Measurements from ENCODE around the gene BLNK.
"Not testable (repeated sequence)": the region's sequence is repeated elsewhere in the genome, so short reads cannot be mapped to it uniquely, and the experiment has no call there.

BLNK gene

DNA sequence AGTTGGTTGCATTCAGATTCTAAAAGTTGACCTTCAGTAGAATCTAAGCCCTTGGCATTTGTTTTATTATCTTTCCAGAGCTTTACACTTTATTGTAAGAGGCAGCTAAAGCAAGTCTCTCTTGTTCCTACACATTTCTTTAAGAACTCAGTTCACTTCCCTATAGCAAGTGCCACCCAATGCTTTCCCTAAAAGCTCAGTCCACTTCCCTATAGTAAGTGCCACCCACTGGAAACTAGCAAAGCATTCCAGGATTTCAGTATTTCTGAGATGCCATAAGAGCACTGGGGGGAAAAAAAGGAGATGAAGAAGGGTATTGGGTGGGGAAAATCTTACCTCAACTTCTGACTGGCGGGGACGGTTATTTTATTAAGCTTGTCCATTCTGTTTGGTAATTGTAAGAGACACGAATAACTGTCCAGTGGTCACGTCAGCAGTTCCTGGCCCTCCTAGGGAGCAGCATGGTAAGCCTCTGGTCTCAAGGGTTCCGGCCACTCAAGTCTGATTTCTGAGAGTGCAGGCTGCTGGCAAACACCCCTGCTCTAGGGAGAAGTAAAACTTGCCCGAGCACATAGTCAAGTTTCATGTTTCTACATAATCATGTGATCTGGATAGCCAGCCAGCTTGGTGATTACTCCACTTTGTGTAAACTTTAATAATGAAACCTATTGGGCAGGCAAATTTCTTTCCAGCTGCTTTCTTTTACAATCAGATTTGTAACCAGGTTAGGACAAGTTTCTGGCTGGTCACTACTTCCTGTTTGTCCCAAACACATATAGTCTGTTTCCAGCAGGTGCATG, at the start of gene BLNK:
BLNK (minus strand) TSS at position 554 of the 800 bp plus-strand sequence; CDS start at position 383, 171 bp downstream.
- DNase-seq (ENCODE audit: low read depth in 2 of 2) = no peak

- DNase-seq (ENCODE audit: low read depth in 2 of 2) = no peak
Observed at GRCh38 chr10:96319754-96320474, 48.5 kb upstream of the BLNK start.

DNA sequence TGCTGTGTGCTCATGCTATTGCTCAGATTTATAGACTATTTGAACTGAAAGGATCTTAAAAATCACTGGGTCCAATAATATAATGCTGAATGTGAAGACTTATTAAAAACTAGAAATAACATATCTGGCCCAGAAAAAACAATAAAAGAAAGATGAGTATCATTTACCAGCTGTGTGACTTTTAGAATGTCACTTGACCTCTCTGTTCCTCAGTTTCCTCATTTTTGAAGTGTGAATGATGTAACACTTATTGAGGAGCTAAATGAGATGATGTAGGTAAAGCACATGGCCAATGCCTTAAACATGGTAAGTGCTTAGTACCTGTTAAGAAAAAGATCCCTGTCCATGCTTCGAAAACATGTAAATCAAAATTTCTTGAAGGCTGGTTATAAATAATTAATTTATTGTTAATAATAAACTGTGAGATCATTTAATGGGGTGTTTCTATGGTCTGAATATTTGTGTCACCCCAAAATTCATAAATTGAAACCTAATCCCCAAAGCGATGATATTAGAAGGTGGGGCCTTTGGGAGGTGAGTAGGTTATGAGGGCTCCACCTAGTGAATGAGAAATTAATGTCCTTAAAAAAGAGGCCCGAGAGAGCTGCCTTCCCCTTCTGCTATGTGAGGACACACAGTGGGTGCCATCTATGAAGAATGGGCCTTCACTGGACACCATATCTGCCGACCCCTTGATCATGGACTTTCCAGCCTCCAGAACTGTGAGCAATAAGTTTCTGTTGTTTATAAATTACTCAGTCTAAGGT, 45.9 kb upstream of the BLNK start:
- no peak for DNase-seq (ENCODE audit: low read depth in 2 of 2)

DNA sequence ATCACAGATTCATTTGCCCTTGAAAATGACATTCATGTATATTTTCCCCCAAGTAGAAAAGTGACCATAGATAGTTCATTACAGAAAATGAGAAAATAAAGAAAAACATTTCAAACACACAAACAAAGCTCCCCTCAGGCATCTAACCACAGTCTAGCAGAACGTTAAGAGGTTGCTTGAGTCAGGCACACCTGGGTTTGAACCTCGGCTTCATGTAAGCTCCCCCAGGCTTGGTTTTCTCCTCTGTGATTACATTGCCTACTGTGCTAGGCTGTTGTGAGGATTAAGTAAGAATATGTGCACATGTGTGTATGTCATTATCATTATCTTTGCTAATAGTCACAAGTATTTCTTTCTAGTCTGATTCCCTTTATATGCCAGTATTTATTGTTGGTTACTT, 42.0 kb upstream of the BLNK start:
- DNase-seq (ENCODE audit: low read depth in 2 of 2) = no peak

DNA sequence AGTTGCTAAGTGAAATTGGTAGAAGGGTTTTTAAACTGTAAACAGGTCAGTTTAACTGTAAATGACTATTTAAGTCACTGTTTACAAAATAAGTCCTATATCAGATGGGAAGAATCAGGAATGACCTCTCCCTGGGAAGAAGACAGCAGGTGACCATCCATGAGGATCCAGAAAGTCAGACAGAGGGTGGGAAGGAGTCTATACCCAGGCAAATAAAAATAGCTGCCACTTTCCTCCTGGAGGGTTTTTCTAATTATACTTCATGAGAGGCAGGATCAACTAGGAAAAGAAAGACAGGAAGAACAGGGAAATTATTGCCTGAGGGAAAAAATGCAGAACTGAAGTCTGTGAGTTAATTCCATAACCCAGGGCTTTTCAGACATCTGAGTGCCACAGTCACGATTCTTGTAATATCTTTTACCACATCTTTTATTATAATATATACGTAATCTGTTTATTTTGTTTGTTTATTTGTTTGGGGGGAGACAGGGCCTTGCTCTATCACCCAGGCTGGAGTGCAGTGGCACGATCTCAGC, 39.9 kb upstream of the BLNK start:
- no peak for DNase-seq (ENCODE audit: low read depth in 2 of 2)

- DNase-seq (ENCODE audit: low read depth in 2 of 2) = no peak
Observed at GRCh38 chr10:96310321-96310669, 38.9 kb upstream of the BLNK start.

DNA sequence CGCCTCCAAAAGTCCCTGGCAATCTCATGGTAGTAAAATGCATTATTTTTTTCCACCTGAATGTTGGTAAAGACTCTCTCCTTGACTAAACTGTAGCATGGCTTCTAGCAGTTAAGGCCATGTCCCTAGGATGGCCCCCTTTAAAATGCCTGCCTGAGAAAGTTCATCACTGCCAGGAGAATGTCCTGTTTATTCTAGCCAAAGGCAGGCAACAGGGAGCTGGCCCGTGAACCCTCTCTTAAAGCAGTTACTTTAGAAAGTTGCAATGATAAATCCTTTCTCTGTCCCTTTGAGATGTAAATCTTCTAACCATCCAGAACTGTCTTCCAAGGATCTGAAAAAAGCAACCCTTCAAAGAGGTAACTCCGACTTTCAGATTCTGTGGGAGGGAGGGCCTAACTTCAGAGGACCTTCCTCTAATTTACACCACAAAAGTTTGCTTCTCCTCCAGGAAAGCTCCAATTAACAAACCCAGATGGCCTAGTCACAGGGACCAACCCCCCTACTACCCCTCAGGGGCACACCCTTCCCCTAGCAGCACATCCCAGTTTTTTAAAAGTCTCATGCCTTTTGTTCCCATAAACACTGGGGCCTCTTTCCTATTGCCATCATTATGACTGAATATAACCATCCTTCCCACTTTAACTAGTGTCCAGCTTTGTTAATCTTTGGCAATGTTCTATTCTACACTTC, 38.4 kb upstream of the BLNK start:
- no peak for DNase-seq (ENCODE audit: low read depth in 2 of 2)

DNA sequence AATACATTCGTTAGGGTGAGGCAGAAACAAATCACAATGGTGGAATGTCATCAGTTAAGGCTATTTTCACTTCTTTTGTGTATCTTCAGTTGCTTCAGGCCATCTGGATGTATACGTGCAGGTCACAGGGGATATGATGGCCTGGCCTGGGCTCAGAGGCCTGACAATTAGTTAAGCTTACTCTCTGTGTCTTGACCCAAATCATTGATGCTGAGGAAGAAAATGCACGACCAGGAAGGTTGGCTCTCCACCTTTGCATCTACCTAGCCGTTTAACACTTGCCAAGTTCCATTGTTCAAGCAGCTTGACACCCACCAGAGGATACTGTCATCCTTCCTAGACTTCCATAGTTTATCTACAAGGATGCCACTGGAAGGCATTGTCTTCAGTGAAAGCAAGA, 37.5 kb upstream of the BLNK start:
- not testable (repeated sequence) for DNase-seq (ENCODE audit: low read depth in 2 of 2)

GRCh38 chr10:96306516-96306915, 35.1 kb upstream of the BLNK start:
- DNase-seq (ENCODE audit: low read depth in 2 of 2) = no peak

DNA sequence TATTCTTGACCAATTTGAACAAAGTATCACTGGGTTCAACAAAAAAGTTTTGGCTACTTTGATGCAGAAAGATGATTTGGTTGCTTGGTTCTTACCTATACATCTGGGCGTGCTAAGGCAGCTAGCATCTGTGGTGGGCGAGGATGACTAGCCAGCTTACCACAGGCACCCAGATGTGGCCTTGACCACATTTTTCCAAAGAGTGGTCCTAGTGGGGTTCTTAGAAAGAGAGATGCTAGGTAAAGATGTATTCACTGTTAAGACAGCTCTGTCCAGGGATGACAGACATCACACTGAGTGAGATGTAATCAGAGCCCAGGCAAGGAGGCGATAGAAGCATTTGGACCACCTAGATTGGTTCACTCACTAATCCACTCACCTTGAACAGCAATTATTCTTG, 33.6 kb upstream of the BLNK start:
- peak in 1 of 2 donors; percentile 3 for DNase-seq (ENCODE audit: low read depth in 2 of 2)

DNA sequence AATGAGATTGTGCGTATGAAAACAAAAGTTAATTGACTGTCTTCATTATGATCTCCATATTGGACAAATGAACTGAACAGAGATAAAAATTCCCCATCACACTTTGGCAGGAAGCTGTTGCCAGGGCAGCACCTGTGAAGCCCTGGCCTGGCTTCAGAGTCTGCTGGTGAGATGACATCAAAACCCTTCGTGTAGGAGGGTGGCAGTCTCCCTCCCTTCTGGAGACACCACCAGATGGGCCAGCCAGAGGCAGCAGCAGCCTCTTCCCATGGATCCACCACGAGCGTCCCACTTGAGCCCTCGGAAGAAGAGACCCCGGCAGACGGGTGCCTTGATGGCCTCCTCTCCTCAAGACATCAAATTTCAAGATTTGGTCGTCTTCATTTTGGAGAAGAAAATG, 32.9 kb upstream of the BLNK start, which contains the start of gene DNTT:
DNTT (plus strand) TSS at position 205 of the 400 bp plus-strand sequence; CDS start at position 269, 64 bp downstream.
- no peak for DNase-seq (ENCODE audit: low read depth in 2 of 2)

DNA sequence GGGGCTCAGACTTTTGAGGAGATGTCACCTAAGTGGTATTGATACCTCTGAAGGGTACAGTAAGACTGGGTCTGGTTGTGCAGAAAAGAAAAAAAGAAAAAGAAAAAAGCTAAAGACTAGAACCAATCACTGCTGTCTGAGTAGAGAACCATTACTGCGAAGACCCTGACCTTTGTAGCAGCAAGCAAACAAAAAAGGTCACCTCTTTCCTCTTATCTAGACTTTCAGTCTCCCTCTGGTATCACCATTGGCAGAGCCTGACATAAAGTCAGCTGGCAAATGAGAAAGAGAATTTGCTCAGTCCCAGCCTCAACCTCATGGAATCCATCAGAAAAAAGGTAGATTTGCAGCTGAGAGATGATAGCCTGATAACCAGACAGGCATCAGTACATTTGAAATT, 30.2 kb upstream of the BLNK start:
- DNase-seq (ENCODE audit: low read depth in 2 of 2) = no peak

DNA sequence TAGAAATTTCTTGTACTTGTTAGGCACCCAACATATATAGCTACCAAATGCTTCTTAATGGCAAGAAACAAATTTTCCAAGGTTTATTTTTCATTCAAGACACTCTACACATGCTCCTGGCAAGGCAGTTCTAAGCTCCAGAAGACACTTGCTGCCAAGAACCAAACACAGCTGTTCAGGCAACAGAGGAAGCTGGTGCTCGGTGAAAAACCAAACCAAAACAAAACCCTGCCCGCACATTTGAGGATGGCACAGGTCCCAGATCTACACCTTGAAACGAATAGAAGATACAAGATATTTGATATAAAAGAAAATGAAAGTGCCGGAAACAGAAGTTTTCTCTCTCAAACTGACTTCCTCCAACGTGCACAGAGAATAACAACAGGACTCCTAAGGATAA, 28.0 kb upstream of the BLNK start:
- DNase-seq (ENCODE audit: low read depth in 2 of 2) = no peak

GRCh38 chr10:96298362-96298761, 27.0 kb upstream of the BLNK start:
- DNase-seq (ENCODE audit: low read depth in 2 of 2) = no peak

- DNase-seq (ENCODE audit: low read depth in 2 of 2) = no peak
Observed at GRCh38 chr10:96297486-96297885, 26.1 kb upstream of the BLNK start.

GRCh38 chr10:96295475-96295874, 24.1 kb upstream of the BLNK start:
- DNase-seq (ENCODE audit: low read depth in 2 of 2) = no peak

DNA sequence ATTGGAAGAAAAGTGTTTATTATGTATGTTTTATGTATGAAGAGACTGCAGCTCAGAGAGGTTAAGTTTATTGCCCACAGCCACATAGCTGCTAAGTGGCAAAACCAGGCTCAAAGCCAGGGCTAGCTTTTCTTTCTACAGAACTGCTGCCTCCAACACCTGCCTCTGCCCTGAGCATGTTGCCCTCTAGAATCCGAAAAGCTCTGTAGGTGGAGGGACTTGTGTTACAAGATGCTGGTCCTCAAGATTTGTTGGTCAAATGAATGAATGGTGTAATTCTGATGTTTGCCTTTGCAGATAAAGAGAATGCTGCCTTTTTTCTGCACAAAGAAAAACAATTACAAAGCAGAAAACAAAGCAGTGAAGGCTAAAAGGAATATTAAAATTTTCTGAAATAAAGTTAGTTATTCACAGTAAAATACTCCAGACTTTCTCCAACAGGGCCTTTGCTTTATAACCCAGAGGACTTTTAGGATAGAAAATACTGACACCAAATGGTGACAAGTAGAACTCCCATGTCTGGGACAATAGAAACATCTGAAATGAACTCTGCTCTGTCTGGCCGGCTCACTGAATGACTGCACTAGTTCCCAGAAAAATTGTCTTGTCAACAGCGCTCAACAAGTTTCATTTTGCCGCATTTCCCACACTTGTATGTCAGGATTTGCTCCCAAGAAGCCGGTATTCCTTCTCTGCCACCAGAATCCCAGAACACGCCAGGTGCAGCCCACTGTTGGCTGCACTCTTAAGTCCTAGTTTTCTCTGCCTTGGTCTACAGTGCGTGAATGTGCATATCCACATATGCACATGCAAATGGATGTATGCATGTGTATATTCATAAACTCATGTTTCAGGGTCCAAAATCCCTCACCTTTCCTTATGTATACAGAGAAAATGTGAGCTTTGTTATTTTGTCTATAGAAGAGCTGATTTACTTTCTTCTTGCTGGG, 21.9 kb upstream of the BLNK start:
- no peak for DNase-seq (ENCODE audit: low read depth in 2 of 2)

DNA sequence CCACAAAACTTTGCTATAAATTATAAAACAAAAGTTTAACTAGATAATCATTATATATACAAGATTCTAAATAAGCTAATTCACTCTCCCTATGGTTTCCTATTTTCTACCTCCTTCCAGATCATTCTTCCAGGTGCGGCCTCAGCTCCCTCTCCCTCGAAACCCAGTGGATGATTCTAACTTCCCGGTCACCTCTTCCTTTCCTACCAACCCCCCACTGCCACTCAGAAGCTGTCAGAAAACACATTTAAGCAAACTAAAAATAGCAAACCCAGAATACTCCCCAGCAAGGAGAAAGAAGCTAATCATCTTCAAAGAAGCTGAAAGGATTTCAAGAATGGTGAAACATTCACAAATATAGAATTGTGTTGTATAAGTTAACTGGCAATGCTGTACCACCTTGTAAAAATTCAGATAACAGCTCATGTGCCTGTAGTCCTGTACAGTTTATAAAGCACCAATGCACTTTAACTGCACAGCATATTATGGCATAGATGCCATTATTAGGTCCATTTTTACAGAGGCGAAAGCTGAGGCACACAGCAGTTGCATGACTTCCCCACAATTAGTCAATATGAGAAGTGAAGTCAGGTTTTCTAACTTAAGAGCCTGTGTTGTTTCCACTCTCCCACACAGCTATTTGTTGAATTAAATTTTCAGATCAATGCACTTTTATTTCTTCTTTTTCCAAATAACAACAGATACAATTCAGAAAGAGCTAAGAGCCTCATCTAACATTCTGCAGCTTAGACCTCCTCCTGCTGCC, 19.2 kb upstream of the BLNK start:
- DNase-seq (ENCODE audit: low read depth in 2 of 2) = no peak

- no peak for DNase-seq (ENCODE audit: low read depth in 2 of 2)
Observed at GRCh38 chr10:96289218-96289910, 18.0 kb upstream of the BLNK start.

Data from stimulated activated CD8-positive, alpha-beta memory T cell treated with anti-CD3 and anti-CD28 coated beads, Interleukin-15, amount 100 ng/mL, for 48 hours (primary cell).